Astrocyte of the spinal cord (primary cell): ENCODE data around the gene KSR1.

ENCODE experiments used
- DNase-seq: peaks from one replicate; pipeline ENCODE4 v3.0.0; 2011; ENCODE audit warnings: low read depth, low spot score
- H3K4me3 ChIP-seq: 2 replicates; pipeline ENCODE4 v1.5.1; 2011; ENCODE audit warnings: low read depth, mild to moderate bottlenecking, low read length, moderate library complexity
- in situ Hi-C: cut with HindIII; loops from 2 replicates; pipeline ENCODE4 v1.10.0; 2017; ENCODE audit warnings: low sequenced_read_pairs
- TF ChIP-seq, protein P1 (sequence below): IDR thresholded peaks from 2 replicates; pipeline ENCODE4 v1.5.1; 2012; ENCODE audit warnings: low read depth, mild to moderate bottlenecking, low read length, inconsistent platforms

Gene KSR1

DNA sequence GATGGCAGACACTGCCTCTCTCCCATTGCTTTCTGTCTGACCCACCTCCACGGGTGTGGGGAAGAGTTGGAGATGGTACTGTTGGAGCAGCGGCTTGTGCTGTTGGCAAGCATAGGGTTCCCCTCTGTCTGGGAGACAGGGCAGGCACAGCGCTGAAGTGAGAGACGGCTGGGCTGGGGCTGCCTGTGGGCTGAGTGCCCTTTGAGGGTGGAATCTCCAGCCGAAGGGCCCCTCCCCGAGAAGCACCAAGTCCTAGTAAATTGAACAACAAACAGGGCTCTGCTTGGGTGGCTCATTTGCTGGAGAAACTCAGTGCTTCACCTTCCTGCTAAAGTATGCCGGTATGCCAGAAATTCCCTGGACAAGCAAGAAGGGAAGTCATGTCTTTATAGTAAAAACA is 79.7 kb downstream of the KSR1 start:
- DNase-seq, result no peak
- TF ChIP-seq, protein P1, sequence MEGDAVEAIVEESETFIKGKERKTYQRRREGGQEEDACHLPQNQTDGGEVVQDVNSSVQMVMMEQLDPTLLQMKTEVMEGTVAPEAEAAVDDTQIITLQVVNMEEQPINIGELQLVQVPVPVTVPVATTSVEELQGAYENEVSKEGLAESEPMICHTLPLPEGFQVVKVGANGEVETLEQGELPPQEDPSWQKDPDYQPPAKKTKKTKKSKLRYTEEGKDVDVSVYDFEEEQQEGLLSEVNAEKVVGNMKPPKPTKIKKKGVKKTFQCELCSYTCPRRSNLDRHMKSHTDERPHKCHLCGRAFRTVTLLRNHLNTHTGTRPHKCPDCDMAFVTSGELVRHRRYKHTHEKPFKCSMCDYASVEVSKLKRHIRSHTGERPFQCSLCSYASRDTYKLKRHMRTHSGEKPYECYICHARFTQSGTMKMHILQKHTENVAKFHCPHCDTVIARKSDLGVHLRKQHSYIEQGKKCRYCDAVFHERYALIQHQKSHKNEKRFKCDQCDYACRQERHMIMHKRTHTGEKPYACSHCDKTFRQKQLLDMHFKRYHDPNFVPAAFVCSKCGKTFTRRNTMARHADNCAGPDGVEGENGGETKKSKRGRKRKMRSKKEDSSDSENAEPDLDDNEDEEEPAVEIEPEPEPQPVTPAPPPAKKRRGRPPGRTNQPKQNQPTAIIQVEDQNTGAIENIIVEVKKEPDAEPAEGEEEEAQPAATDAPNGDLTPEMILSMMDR, result no peak
- H3K4me3 ChIP-seq, result no peak overlapping the region
- in situ Hi-C loops, result no loop called here

- DNase-seq, result no peak
- in situ Hi-C loops, result no loop called here
- H3K4me3 ChIP-seq, result no peak overlapping the region
- TF ChIP-seq, protein P1, result no peak
These were observed 80.5 kb downstream of the KSR1 start for GRCh38 chr17:27536781-27537180.

GRCh38 chr17:27538156-27538955 is 82.1 kb downstream of the KSR1 start:
- DNase-seq, result no peak
- no peak overlapping the region for H3K4me3 ChIP-seq
- TF ChIP-seq, protein P1, result no peak
- in situ Hi-C loops, result no loop called here

GRCh38 chr17:27539152-27539551 is 82.9 kb downstream of the KSR1 start:
- TF ChIP-seq, protein P1, result no peak
- in situ Hi-C loops, result no loop called here

GRCh38 chr17:27539794-27540317 is 83.6 kb downstream of the KSR1 start:
- TF ChIP-seq, protein P1, result no peak
- DNase-seq, result no peak
- in situ Hi-C loops, result no loop called here
- no peak overlapping the region for H3K4me3 ChIP-seq

More at GRCh38 chr17:27539152-27539551, 82.9 kb downstream of the KSR1 start:
- DNase-seq, result no peak
- H3K4me3 ChIP-seq, result no peak overlapping the region

DNA sequence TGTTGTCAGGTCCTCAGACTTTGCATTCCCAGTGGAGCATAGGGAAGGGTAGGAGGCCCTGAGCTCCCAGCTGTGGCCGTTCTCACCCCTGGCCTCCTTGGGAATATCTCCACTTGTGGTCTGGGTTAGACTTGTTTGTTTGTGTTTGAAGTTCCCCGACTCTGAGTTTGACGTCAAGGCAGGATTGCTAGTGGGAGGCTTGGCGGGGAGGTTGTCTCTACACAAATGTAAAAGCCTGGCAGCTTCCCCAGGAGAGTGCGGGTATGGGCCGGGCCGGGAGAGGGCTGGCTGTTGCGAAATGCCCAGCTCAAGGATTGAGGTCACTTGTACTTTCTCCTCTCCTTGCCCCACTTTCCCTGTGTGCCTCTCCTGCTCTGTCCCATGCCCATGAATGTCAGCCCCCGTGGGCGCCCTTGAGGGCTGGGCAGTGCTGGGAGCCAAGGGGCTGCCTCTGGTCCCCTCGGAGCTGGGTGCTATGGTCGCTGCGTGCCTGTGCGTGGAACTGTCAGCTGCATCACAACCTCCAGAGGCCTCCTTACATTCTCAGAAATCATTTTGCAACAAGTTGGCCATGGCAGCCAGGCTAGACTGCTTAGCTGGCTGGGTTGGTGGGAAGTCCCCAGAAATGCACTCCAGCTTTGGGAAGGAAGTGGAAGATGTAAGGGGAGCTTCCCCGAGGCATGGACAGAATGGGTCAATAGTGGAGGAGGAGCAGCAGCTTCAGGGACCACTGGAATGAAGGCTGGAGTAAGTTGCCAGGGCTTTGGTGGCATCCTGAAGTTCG is 84.3 kb downstream of the KSR1 start:
- H3K4me3 ChIP-seq, result no peak overlapping the region

More for the DNA sequence above, 84.3 kb downstream of the KSR1 start:
- in situ Hi-C loops, result no loop called here
- peak; percentile 99 for DNase-seq
- TF ChIP-seq, protein P1, result no peak
